Psoas muscle (tissue), 8 donors: Measurements from ENCODE around the gene PIEZO1. TPM values are rescaled to one million over a fixed set of nuclear protein-coding genes. Genes with fewer than 3 reads are reported as not detected.

ENCODE experiments used
- ATAC-seq, 4 donors: fragments of 200-7000 bp; cut with Tn5 transposase; one replicate each; pipeline ENCODE4 v1.9.1; 2020; ENCODE audit warnings: moderate library complexity in 3 of 4, mild to moderate bottlenecking in 2 of 4
- DNase-seq, 2 donors: peaks; one replicate each; pipeline ENCODE4 v3.0.0-alpha.2; 2020
- H3K27ac ChIP-seq: fragments of 200-600 bp; one replicate; pipeline ENCODE4 v1.8.0; 2022
- H3K27me3 ChIP-seq, 3 donors: fragments of 200-600 bp in 1 of 3; one replicate each; pipeline versions ENCODE4 v1.6.1 to v1.8.0; 2013 to 2022; ENCODE audit warnings: low read length in 2 of 3, mild to moderate bottlenecking in 2 of 3, moderate library complexity in 1 of 3; ENCODE audit not compliant: insufficient read depth in 3 of 3
- H3K36me3 ChIP-seq, 2 donors: fragments of 200-600 bp in 1 of 2; one replicate each; pipeline versions ENCODE4 v1.6.1 to v1.8.0; 2013 to 2022; ENCODE audit warnings: low read depth in 1 of 2, mild to moderate bottlenecking in 1 of 2, moderate library complexity in 1 of 2; ENCODE audit not compliant: insufficient read depth in 1 of 2
- H3K4me1 ChIP-seq: fragments of 200-600 bp; one replicate; pipeline ENCODE4 v1.8.0; 2022
- H3K4me3 ChIP-seq: fragments of 200-600 bp; one replicate; pipeline ENCODE4 v1.8.0; 2022; ENCODE audit warnings: mild to moderate bottlenecking
- H3K9me3 ChIP-seq: fragments of 200-600 bp; one replicate; pipeline ENCODE4 v1.8.0; 2022
- WGBS, 3 donors: extraction: QIAGEN DNeasy Blood & Tissue Kit; methylation state at CpG; one replicate each; pipeline versions ENCODE4 v1.1.6 to v1.1.7; 2013; 5-methylcytosine and 5-hydroxymethylcytosine counted together
- intact Hi-C, 2 donors: fragments of 100-400 bp; cut with DNase I; formaldehyde crosslinking; loops; one replicate each; pipeline versions ENCODE4 v1.11.0 to v1.14.2; 2022
- polyA plus RNA-seq, 3 donors: library from polyadenylated mRNA; stranded (reverse); fragments of 200-250 nt; gene quantifications; one replicate each; pipeline ENCODE4 v1.2.3, GENCODE V29; 2013
- total RNA-seq, 4 donors: library from RNA; stranded (reverse); fragmentation: NEBNext Ultra II Directional in 2 of 4; extraction: Animal tissue kit (Norgen Biotek cat#: 25700) in 2 of 4; gene quantifications; one replicate each; pipeline versions ENCODE4 v1.2.1 to v1.2.4, GENCODE V29; 2021 to 2023
- TF ChIP-seq, protein P1 (sequence below): fragments of 200-600 bp; IDR thresholded peaks from one replicate; pipeline ENCODE4 v1.8.0; 2022; ENCODE audit warnings: antibody characterized with exemption
- donor health status: healthy with polysubstance abuse.
- donor health status: DM: no; HTN: no; CAD: no; lungs with moderate emphysema.
- donor health status: Bipolar disorder and iron deficiency.
- donor health status: healthy.
- donor health status: DM: yes; HTN: yes; CAD: no.
- donor health status: DM: no; HTN: no; CAD: no.
- donor health status: DM: no; HTN: no; CAD: no.
- donor health status: DM: yes; HTN: yes; CAD: no.

Gene PIEZO1
- total and polyA plus RNA-seq, 7 donors: 7.2 to 26.8 (median 10.2) TPM

DNA sequence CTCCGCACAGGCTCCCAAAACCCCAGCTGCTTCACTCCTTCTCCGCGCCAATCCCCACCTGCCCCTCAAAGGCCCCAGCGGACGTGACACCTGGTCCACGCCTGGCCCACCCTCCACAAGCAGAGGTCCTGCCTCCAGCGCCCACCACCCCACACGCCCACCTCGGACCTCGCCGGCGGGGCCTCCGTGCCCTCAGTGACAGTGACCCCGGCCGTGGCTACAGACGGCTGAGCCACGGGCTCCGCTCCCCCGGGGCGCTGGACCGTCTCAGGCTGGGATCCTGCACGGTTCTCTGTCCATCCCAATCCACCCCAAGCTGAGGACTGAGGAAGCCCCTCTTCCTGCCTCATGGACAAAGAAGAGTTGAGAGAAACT lies 25.1 kb downstream of the PIEZO1 start:
- H3K36me3 ChIP-seq: no peaks in the 10 kb centered on the region
- peaks cover 0 to 12% (median 8%) of the 10 kb centered on the region in 3 donors for H3K27me3 ChIP-seq
- intact Hi-C loops: no loop called here
- 82 to 87% (median 84%) methylated on average over 20 to 22 of the region's 22 CpGs for WGBS, 3 donors
- H3K4me3 ChIP-seq: no peak overlapping the region
- no peak for ATAC-seq
- H3K9me3 ChIP-seq: no peaks in the 10 kb centered on the region
- TF ChIP-seq, protein P1, sequence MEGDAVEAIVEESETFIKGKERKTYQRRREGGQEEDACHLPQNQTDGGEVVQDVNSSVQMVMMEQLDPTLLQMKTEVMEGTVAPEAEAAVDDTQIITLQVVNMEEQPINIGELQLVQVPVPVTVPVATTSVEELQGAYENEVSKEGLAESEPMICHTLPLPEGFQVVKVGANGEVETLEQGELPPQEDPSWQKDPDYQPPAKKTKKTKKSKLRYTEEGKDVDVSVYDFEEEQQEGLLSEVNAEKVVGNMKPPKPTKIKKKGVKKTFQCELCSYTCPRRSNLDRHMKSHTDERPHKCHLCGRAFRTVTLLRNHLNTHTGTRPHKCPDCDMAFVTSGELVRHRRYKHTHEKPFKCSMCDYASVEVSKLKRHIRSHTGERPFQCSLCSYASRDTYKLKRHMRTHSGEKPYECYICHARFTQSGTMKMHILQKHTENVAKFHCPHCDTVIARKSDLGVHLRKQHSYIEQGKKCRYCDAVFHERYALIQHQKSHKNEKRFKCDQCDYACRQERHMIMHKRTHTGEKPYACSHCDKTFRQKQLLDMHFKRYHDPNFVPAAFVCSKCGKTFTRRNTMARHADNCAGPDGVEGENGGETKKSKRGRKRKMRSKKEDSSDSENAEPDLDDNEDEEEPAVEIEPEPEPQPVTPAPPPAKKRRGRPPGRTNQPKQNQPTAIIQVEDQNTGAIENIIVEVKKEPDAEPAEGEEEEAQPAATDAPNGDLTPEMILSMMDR: no peak
- H3K4me1 ChIP-seq: no peaks in the 10 kb centered on the region
- DNase-seq: no peak
- H3K27ac ChIP-seq: no peak overlapping the region

DNA sequence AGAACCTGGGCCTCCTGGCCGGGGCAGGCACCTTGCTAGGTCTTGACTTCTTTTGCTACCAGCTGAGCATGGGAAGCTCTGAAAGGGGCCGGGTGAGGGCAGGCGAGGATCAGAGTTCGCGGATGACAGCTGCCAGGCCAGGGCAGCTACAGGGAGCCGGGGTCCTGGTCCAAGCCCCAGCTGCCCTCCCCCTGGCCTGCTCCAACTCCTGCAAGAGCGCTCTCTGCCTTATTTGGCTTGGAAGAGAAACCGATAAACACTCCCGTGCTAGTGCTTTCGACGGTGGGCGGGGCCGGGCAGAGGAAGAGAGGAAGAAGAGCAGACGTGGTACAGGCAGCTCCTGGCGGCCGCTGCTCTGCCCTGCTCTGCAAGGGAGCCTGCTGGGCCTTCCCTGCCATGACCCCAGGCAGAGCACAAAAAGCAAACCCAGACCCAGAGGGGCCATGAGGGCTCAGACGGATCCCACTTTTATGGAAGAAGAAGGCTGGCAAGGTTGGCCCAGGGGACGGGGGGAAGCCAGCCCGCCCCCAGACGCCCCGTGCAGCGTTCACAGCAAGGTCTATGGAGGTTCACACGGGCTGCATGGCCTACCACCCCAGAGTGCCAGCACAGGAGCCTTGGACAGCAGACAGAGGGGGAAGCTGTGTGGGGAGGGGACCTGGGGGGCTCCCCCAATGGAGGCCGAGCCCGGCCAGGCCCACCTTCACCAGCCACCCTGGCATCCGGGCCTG lies 25.6 kb downstream of the PIEZO1 start:
- Histone ChIP-seq H3K4me1 (no peaks in the 10 kb centered on the region), H3K27me3 (peaks cover 0 to 12% (median 8%) of the 10 kb centered on the region in 3 donors), H3K36me3 (no peaks in the 10 kb centered on the region), H3K4me3 (no peak overlapping the region), H3K9me3 (no peaks in the 10 kb centered on the region), H3K27ac (no peak overlapping the region)
- ATAC-seq (no peak), DNase-seq (no peak)
- 37 to 55% (median 47%) methylated on average over 26 of the region's 26 CpGs for WGBS, 3 donors
- TF ChIP-seq, protein P1: no peak
- intact Hi-C loops: no loop called here

DNA sequence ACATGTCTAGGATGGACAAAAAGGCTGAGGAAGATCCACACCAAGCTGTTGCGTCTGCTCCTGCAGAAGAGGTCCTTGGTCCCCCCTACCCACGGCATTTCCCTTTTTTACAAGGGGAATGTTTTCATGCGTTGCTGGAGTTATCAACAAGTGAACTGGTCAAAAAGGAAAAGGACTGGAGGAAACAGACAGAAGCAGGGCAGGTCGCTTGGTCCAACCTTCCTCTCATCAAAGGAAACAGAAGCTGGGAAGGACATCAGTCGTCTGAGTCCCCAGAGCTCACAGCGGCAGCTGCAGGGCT lies 26.1 kb downstream of the PIEZO1 start:
- intact Hi-C loops: no loop called here
- Histone ChIP-seq H3K9me3 (no peaks in the 10 kb centered on the region), H3K4me1 (no peaks in the 10 kb centered on the region), H3K27ac (no peak overlapping the region), H3K4me3 (no peak overlapping the region), H3K36me3 (no peaks in the 10 kb centered on the region), H3K27me3 (peaks cover 0 to 12% (median 8%) of the 10 kb centered on the region in 3 donors)
- DNase-seq: no peak
- TF ChIP-seq, protein P1: no peak
- WGBS, 3 donors: 67 to 74% (median 71%) methylated on average over 6 of the region's 6 CpGs
- no peak for ATAC-seq

DNA sequence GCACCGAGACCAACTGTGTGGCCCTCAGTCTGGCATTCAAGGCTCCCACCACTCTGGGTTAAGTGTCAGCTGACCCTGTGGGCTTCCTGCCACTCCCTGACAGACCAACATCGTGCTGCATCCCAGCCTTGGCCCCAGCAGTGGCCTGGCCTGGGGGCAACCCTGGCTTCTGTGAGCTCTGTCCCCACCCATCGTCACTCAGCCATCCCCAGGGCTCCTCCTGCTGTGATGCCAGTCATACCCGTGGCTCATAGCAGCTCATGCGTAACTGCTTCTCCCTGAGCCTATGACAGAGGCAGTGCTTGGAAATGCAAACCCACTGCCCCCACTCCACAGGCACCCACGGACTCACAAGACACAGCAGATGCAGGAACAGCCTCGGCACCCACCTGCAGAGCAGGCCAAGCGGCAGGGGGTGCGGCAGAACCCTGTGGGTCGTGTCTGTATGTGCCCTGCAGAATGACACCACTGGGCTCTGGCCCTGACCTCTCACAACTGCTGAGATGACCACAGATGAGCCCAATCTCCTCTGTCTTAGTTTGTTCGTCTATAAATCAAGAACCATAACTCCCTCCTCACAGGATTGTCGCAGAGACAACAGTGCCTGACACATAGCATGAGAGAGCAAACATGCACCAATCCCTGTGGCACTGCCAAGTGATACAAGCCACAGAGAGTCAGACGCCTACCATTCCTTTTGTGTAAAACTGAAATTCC lies 26.6 kb downstream of the PIEZO1 start:
- no peak overlapping the region for H3K4me3 ChIP-seq
- H3K27ac ChIP-seq: no peak overlapping the region
- DNase-seq: no peak
- H3K36me3 ChIP-seq: no peaks in the 10 kb centered on the region
- no peaks in the 10 kb centered on the region for H3K4me1 ChIP-seq
- no peak for ATAC-seq
- WGBS, 3 donors: 68 to 82% (median 73%) methylated on average over 13 of the region's 13 CpGs
- H3K9me3 ChIP-seq: no peaks in the 10 kb centered on the region
- peaks cover 0 to 12% (median 8%) of the 10 kb centered on the region in 3 donors for H3K27me3 ChIP-seq
- TF ChIP-seq, protein P1: no peak
- intact Hi-C loops: no loop called here
